ENCODE results near the gene FSD1. TPM values are rescaled to one million over a fixed set of nuclear protein-coding genes. Genes with fewer than 3 reads are reported as not detected.

Gene FSD1
- total RNA-seq, 2 experiments from 2014 or later = 20.8 to 21.8 TPM

- no peak for ATAC-seq (ENCODE audit: low read depth)
- peaks cover 29% of the 10 kb centered on the region for H3K4me1 Mint-ChIP-seq
- no peaks in the 10 kb centered on the region for H3K9me3 Mint-ChIP-seq
- H3K4me3 Mint-ChIP-seq = peak overlapping the region; percentile 78
- POLR2A ChIA-PET = interaction anchor here (0.5 to 2.6 kb wide), 4 partner anchors 14 to 34 kb away, joined by 3 to 19 read pairs (median 6); partner anchors contain the start of gene CHAF1A
- H3K27me3 Mint-ChIP-seq = no peaks in the 10 kb centered on the region
- H3K36me3 Mint-ChIP-seq = peaks cover 10% of the 10 kb centered on the region
- peak overlapping the region; percentile 98 for H3K27ac Mint-ChIP-seq
- DNase-seq = peak; percentile 41
Observed at GRCh38 chr19:4368128-4368820, 63.9 kb downstream of the FSD1 start.

- ATAC-seq (ENCODE audit: low read depth) (peak; percentile 79), DNase-seq (peak; percentile 84)
- Mint-ChIP-seq H3K27ac (peak overlapping the region; percentile 98), H3K4me3 (peak overlapping the region; percentile 78), H3K27me3 (no peaks in the 10 kb centered on the region), H3K9me3 (no peaks in the 10 kb centered on the region), H3K36me3 (peaks cover 9% of the 10 kb centered on the region), H3K4me1 (peaks cover 34% of the 10 kb centered on the region)
- POLR2A ChIA-PET = interaction anchor here (0.8 to 2.6 kb wide), 8 partner anchors 11 to 33 kb away, joined by 3 to 19 read pairs (median 6); partner anchors contain the start of genes CHAF1A, MPND and SH3GL1
Observed at GRCh38 chr19:4369109-4369887, 64.9 kb downstream of the FSD1 start.

- Mint-ChIP-seq H3K9me3 (no peaks in the 10 kb centered on the region), H3K4me3 (peak overlapping the region; percentile 78), H3K36me3 (peaks cover 8% of the 10 kb centered on the region), H3K27me3 (no peaks in the 10 kb centered on the region), H3K27ac (peak overlapping the region; percentile 98), H3K4me1 (peaks cover 34% of the 10 kb centered on the region)
- ATAC-seq (ENCODE audit: low read depth) (peak; percentile 59), DNase-seq (peak; percentile 82)
- POLR2A ChIA-PET = interaction anchor here (0.6 to 2.6 kb wide), 10 partner anchors 10 to 38 kb away, joined by 3 to 19 read pairs (median 6); partner anchors contain the start of genes CHAF1A, MPND and SH3GL1
Observed at GRCh38 chr19:4369888-4370260, 65.5 kb downstream of the FSD1 start.

GRCh38 chr19:4370418-4371041 is 66.1 kb downstream of the FSD1 start:
- H3K36me3 Mint-ChIP-seq = peaks cover 7% of the 10 kb centered on the region
- peak overlapping the region; percentile 98 for H3K27ac Mint-ChIP-seq
- DNase-seq (peak; percentile 39), ATAC-seq (ENCODE audit: low read depth) (no peak)
- no peaks in the 10 kb centered on the region for H3K27me3 Mint-ChIP-seq
- POLR2A ChIA-PET = interaction anchor here (0.6 to 2.6 kb wide), 10 partner anchors 9 to 37 kb away, joined by 3 to 19 read pairs (median 6); partner anchors contain the start of genes CHAF1A, MPND and SH3GL1
- peaks cover 36% of the 10 kb centered on the region for H3K4me1 Mint-ChIP-seq
- peak overlapping the region; percentile 78 for H3K4me3 Mint-ChIP-seq
- H3K9me3 Mint-ChIP-seq = no peaks in the 10 kb centered on the region

DNA sequence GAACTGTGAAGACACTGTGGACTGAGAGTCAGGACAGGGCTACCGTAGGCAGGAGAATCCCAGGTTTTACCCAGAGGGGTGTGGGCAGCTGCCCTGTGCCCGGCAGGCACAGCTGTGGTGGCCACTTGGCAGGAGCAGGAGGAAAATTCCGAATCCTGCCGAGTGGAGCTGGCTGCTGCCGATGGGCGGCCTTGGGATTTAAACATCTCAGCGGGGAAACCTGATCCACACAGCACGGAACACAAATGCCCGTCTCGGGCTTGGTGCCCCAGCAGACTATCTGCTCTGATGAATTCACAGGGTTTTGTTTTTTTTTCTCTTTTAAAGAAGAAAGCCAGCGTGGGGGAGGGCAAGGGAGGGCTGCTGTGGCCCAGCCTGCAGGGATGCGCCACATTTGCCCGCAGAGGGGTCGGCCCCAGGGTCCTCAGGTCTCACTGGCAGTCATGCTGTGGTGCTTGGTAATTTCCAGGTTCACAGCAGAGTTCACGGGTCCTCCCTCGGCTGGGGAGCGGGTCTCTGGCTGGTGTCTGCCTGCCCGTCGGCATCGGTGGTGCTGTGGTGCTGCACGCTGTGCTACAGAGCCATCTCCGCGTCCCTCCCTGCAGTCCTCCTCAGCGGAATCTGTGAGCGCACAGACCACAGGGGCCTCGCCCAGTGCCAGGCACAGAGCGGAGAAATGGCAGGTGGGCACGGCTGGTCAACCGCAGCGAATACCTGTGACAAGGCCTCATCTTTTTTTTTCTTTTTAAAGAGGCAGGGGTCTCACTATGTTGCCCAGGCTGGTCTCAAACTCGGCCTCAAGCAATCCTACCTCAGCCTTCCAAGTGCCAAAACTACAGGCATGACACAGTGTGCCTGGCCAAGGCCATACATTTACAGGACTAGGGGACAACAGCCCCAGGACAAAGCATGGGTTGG is 67.1 kb downstream of the FSD1 start:
- DNase-seq (peak; percentile 33), ATAC-seq (ENCODE audit: low read depth) (no peak)
- no peak overlapping the region for H3K4me3 Mint-ChIP-seq
- H3K9me3 Mint-ChIP-seq = no peaks in the 10 kb centered on the region
- H3K4me1 Mint-ChIP-seq = peaks cover 44% of the 10 kb centered on the region
- POLR2A ChIA-PET = interaction anchor here (0.8 to 2.3 kb wide), 2 partner anchors 8 to 10 kb away, joined by 5 to 15 read pairs; no protein-coding TSS in a partner anchor
- H3K27me3 Mint-ChIP-seq = no peaks in the 10 kb centered on the region
- peak overlapping the region; percentile 98 for H3K27ac Mint-ChIP-seq
- H3K36me3 Mint-ChIP-seq = peaks cover 7% of the 10 kb centered on the region

DNA sequence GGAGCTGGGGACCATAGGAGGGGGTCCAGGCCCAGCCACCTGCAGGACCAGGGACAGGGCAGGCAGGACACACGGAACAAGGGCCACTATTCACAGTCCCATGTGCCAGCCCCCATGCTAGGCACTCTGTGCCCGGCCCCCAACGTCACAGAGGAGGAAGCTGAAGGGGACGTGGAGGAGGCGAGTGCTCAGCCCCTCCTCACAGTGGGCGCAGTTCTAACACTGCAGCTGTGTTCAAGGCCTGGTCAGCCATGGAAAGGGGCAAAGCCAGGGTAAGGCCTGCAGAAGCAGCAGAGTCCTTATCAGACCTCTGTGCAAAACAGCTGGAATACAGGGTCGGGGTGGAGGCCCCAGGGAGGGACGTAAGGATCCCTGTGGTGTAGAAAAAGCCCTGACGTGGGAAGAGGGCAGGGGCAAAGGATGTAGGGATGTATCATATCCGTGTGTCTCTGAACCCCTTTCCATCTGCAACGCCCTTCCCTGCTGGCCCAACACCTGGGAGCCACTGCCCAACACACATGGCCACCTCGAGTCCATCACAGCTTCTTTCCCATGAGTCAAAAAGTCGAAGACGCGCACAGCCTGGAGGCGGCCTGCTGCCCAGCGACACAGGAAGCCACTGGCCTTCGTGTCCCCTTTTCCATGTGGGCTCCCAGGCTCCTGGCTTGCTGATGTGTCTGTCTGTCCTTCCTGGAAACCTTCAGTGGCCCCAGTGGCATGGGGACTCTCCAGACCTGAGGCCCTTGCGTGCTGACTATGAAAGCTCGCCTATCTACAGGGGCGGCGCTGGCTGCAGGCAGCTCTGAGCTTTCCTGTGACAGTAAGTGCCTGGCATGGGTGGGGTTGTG is 68.0 kb downstream of the FSD1 start:
- H3K4me3 Mint-ChIP-seq = no peak overlapping the region
- DNase-seq (no peak), ATAC-seq (ENCODE audit: low read depth) (no peak)
- H3K27ac Mint-ChIP-seq = peak overlapping the region; percentile 16
- no peaks in the 10 kb centered on the region for H3K9me3 Mint-ChIP-seq
- H3K36me3 Mint-ChIP-seq = peaks cover 5% of the 10 kb centered on the region
- H3K27me3 Mint-ChIP-seq = no peaks in the 10 kb centered on the region
- POLR2A ChIA-PET = interaction anchor here (0.8 kb wide), 1 partner anchor 10 kb away, joined by 5 read pairs; no protein-coding TSS in a partner anchor
- peaks cover 45% of the 10 kb centered on the region for H3K4me1 Mint-ChIP-seq

DNA sequence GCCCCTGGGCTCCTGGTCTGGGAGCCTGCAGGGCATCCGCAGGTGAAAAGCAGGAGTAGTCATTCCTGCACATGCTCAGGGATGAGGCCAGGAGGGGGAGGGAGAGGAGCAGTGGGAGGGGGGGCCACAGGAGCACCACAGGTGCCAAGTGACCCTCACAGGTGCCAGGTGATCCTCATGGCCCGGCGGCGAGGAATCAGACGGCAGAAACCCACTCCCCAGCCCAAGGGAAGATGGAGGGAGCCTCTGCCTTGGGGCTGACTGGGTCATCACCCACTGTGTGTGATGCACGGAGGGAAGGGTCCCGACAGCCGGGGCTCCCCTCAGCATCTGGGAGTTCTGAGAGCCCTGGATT is 68.6 kb downstream of the FSD1 start:
- Mint-ChIP-seq H3K36me3 (peaks cover 3% of the 10 kb centered on the region), H3K27ac (no peak overlapping the region), H3K4me3 (no peak overlapping the region), H3K4me1 (peaks cover 43% of the 10 kb centered on the region), H3K27me3 (no peaks in the 10 kb centered on the region), H3K9me3 (no peaks in the 10 kb centered on the region)
- POLR2A ChIA-PET = no interaction called here
- ATAC-seq (ENCODE audit: low read depth) = no peak
- no peak for DNase-seq

Other genes starting within 250 kb of the FSD1 start
- gene ZBTB7A, start 237.7 kb upstream of the FSD1 start, total RNA-seq = 10 to 100 TPM; 60.6 to 61.5 TPM
- 100 to 1,000 TPM; 210 to 211 TPM for gene MAP2K2, start 180.5 kb upstream of the FSD1 start, total RNA-seq
- not detected for gene CREB3L3, start 151.0 kb upstream of the FSD1 start, total RNA-seq
- 10 to 100 TPM; 30.1 to 37.5 TPM for gene SIRT6, start 122.0 kb upstream of the FSD1 start, total RNA-seq
- 1 to 10 TPM; 1.5 to 1.7 TPM for gene ANKRD24, start 121.9 kb upstream of the FSD1 start, total RNA-seq
- under 1 TPM; 0.33 to 0.34 TPM for gene EBI3, start 75.1 kb upstream of the FSD1 start, total RNA-seq
- 10 to 100 TPM; 27.9 to 29.0 TPM for gene YJU2, start 57.5 kb upstream of the FSD1 start, total RNA-seq
- not detected for gene SHD, start 25.3 kb upstream of the FSD1 start, total RNA-seq
- gene TMIGD2, start 2.2 kb upstream of the FSD1 start, total RNA-seq = 10 to 100 TPM; 49.3 to 50.5 TPM
- gene STAP2, start 34.2 kb downstream of the FSD1 start, total RNA-seq = 1 to 10 TPM; 8.4 to 8.8 TPM
- 10 to 100 TPM; 23.7 to 26.2 TPM for gene MPND, start 39.0 kb downstream of the FSD1 start, total RNA-seq
- gene SH3GL1, start 95.9 kb downstream of the FSD1 start, total RNA-seq = 10 to 100 TPM; 54.6 to 56.8 TPM
- 10 to 100 TPM; 77.0 to 79.1 TPM for gene CHAF1A, start 98.0 kb downstream of the FSD1 start, total RNA-seq
- 10 to 100 TPM; 50.0 to 56.7 TPM for gene UBXN6, start 153.2 kb downstream of the FSD1 start, total RNA-seq
- gene HDGFL2, start 167.7 kb downstream of the FSD1 start, total RNA-seq = 10 to 100 TPM; 56.5 to 58.0 TPM
- under 1 TPM; 0.06 to 0.11 TPM for gene PLIN4, start 213.9 kb downstream of the FSD1 start, total RNA-seq
- 1 to 10 TPM in 1 of 2 experiments, under 1 TPM in 1; 0.37 to 1.1 TPM for gene PLIN5, start 230.6 kb downstream of the FSD1 start, total RNA-seq
- gene LRG1, start 235.4 kb downstream of the FSD1 start, total RNA-seq = not detected